Measurements from ENCODE around the gene MEOX1.
"Not testable (repeated sequence)": the region's sequence is repeated elsewhere in the genome, so short reads cannot be mapped to it uniquely, and the experiment has no call there.

MEOX1 gene

DNA sequence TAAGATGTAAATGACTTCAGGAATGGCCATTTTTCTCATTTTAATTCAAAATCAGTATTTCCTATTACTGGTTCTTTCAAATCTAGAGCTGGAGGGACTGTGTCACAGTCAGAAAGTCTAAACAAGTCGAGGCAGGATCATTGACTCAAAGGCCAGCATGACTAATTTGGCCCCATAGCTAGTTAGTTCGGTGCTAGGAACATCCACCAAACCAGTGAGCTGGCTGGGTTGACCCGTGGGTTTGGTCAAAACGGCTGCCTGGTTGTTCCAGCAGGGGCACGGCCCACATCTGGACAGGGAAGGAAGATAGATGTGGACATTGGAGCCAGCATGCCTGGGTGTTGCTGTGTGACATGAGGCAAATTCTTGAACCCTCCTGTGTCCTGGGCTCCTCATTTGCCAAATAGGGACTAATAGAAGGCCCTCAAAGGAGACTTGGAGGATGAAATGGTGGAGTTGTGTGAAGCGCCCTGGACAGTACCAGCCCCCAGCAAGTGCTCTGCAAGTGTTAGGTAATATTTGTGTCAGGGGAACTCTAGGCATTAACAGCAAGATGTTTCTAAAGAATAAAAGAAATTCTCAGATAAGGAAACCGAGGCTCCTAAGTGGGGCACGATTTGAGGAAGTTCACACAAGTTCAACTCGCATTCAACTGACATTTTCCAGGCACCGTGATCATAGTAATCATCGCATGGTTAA is 46.2 kb downstream of the MEOX1 start:
- Histone ChIP-seq H3K36me3 (replicated peaks) (no peaks in the 10 kb centered on the region), H3K4me3 (no peak overlapping the region), H3K4me1 (no peaks in the 10 kb centered on the region; the same call in 1 of the 2 replicates), H3K27me3 (ENCODE audit: low read depth) (no peaks in the 10 kb centered on the region), H3K9me3 (no peaks in the 10 kb centered on the region)
- no peak for DNase-seq (ENCODE audit: low spot score in 2 of 2)
- in situ Hi-C loops (cut with MboI; ENCODE audit: low sequenced_read_pairs) = no loop called here

DNA sequence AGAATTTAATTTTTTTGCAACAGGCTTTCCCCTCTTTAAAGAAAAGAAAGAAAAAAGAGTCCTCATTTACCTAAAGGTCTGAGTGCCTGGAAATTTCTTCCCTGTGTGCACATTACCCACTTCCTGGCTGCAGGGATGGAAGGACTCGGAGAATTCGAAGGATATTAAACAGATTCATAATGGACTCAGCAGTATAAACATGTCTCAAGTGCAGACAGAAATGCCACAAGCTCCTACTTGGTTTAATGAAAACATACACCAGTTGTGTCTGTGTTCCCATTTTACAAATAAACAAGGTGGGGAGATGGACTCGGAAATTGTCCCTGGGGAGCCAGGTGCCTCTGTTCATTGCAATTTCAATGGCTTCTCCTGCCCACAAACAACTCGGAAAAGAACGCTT is 47.2 kb downstream of the MEOX1 start:
- DNase-seq (ENCODE audit: low spot score in 2 of 2) = no peak
- Histone ChIP-seq H3K4me1 (no peaks in the 10 kb centered on the region), H3K9me3 (no peaks in the 10 kb centered on the region), H3K36me3 (replicated peaks) (no peaks in the 10 kb centered on the region), H3K4me3 (no peak overlapping the region), H3K27me3 (ENCODE audit: low read depth) (no peaks in the 10 kb centered on the region)
- in situ Hi-C loops (cut with MboI; ENCODE audit: low sequenced_read_pairs) = no loop called here

DNA sequence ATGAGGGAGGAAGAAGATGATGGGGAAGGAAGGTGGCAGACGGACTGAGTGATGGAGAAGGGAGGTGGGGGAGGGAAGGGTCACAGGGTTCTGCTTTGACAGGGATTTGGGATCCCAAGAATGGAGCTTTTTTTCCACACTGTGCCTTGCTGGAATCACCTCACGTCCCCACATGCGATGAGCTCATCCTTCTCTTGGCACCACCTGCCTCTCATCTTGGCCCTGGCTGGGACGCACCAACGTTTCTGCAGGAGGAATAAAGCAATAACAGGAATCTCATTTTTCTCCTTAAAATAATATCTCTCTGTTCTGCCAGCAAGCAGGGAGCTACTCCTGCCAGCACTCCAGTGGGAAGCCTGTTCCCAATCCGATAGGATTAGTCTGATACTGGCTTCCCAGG is 47.8 kb downstream of the MEOX1 start:
- Histone ChIP-seq H3K4me3 (no peak overlapping the region), H3K27me3 (ENCODE audit: low read depth) (no peaks in the 10 kb centered on the region), H3K4me1 (no peaks in the 10 kb centered on the region), H3K9me3 (no peaks in the 10 kb centered on the region), H3K36me3 (replicated peaks) (no peaks in the 10 kb centered on the region)
- no peak for DNase-seq (ENCODE audit: low spot score in 2 of 2)
- in situ Hi-C loops (cut with MboI; ENCODE audit: low sequenced_read_pairs) = no loop called here

GRCh38 chr17:43612515-43612914 is 49.2 kb downstream of the MEOX1 start:
- in situ Hi-C loops (cut with MboI; ENCODE audit: low sequenced_read_pairs) = no loop called here
- DNase-seq (ENCODE audit: low spot score in 2 of 2) = no peak
- no peaks in the 10 kb centered on the region for H3K4me1 ChIP-seq
- H3K4me3 ChIP-seq = no peak overlapping the region
- H3K9me3 ChIP-seq = no peaks in the 10 kb centered on the region
- H3K36me3 ChIP-seq (replicated peaks) = no peaks in the 10 kb centered on the region
- no peaks in the 10 kb centered on the region for H3K27me3 ChIP-seq (ENCODE audit: low read depth)

- Histone ChIP-seq H3K4me1 (no peaks in the 10 kb centered on the region), H3K9me3 (no peaks in the 10 kb centered on the region), H3K36me3 (replicated peaks) (no peaks in the 10 kb centered on the region), H3K4me3 (no peak overlapping the region), H3K27me3 (ENCODE audit: low read depth) (no peaks in the 10 kb centered on the region)
- in situ Hi-C loops (cut with MboI; ENCODE audit: low sequenced_read_pairs) = no loop called here
- DNase-seq (ENCODE audit: low spot score in 2 of 2) = no peak
Observed at GRCh38 chr17:43611230-43611969, 50.3 kb downstream of the MEOX1 start.

DNA sequence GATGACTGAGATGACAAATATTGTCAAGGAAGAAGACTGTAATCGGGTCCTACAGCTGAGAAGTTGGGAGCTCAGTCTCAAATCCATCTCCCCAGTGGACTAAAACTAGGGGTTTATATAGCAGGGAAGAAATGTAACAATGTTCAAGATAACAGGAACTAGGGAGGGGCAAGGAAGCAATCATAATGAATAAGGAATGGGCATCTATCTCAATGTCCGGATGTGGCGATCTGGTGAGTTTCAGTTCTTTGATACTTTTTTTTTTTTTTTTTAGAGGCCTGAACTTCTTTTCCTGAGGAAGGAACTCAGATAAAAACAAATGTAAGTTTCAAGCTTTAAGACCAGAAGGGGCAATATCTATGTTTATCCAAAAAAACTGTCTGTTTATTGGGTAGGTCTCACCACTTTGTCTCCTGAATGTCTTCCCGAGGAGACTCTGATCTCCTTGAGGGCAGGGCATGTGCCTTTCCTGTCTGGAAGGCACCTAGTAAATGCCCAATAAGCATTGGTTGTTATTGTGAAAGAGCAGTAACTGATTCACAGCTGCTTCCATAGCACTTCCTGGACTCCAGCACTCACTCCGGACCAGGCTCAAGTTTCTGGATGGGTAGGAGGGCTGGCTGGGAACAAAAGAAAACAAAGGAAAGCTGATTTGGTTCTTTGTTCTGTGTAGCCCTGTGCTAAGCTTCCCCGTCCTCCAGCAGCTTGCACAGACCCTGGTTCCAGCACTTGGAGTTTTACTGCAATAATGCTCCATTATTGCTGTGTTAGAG is 51.9 kb downstream of the MEOX1 start:
- no peaks in the 10 kb centered on the region for H3K27me3 ChIP-seq (ENCODE audit: low read depth)
- in situ Hi-C loops (cut with MboI; ENCODE audit: low sequenced_read_pairs) = no loop called here
- no peaks in the 10 kb centered on the region for H3K4me1 ChIP-seq
- peak; percentile 28 to 54 for DNase-seq (ENCODE audit: low spot score in 2 of 2)
- no peak overlapping the region for H3K4me3 ChIP-seq
- no peaks in the 10 kb centered on the region for H3K36me3 ChIP-seq (replicated peaks)
- H3K9me3 ChIP-seq = no peaks in the 10 kb centered on the region

GRCh38 chr17:43608313-43608712 is 53.4 kb downstream of the MEOX1 start:
- no peaks in the 10 kb centered on the region for H3K27me3 ChIP-seq (ENCODE audit: low read depth)
- no peak overlapping the region for H3K4me3 ChIP-seq
- in situ Hi-C loops (cut with MboI; ENCODE audit: low sequenced_read_pairs) = no loop called here
- H3K4me1 ChIP-seq = no peaks in the 10 kb centered on the region
- DNase-seq (ENCODE audit: low spot score in 2 of 2) = no peak
- no peaks in the 10 kb centered on the region for H3K36me3 ChIP-seq (replicated peaks)
- H3K9me3 ChIP-seq = no peaks in the 10 kb centered on the region

DNA sequence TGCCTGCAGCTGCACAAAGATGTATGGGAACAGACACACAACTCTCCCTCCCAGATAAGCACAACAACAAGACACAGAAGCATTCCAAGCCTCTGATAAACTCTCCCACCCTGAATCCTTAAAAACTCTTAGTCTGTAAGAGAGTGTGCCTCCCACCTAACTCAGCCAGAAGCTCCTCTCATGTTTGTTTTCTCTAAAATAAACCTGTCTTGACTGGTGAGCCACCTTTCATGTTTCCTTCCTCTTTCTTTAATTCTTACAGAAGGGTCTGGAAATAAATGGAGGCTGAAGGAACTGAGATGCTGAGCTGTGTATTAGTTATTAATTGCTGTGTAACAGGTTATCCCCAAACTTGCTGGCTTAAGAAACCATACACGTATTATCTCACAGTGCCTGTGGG is 57.2 kb downstream of the MEOX1 start:
- in situ Hi-C loops (cut with MboI; ENCODE audit: low sequenced_read_pairs) = no loop called here
- H3K27me3 ChIP-seq (ENCODE audit: low read depth) = no peaks in the 10 kb centered on the region
- no peaks in the 10 kb centered on the region for H3K9me3 ChIP-seq
- DNase-seq (ENCODE audit: low spot score in 2 of 2) = no peak
- H3K4me1 ChIP-seq = no peaks in the 10 kb centered on the region
- no peaks in the 10 kb centered on the region for H3K36me3 ChIP-seq (replicated peaks)
- no peak overlapping the region for H3K4me3 ChIP-seq

GRCh38 chr17:43603321-43603720 is 58.4 kb downstream of the MEOX1 start:
- no peaks in the 10 kb centered on the region for H3K9me3 ChIP-seq
- no peak overlapping the region for H3K4me3 ChIP-seq
- no peak for DNase-seq (ENCODE audit: low spot score in 2 of 2)
- H3K4me1 ChIP-seq = no peaks in the 10 kb centered on the region
- in situ Hi-C loops (cut with MboI; ENCODE audit: low sequenced_read_pairs) = no loop called here
- H3K36me3 ChIP-seq (replicated peaks) = no peaks in the 10 kb centered on the region
- no peaks in the 10 kb centered on the region for H3K27me3 ChIP-seq (ENCODE audit: low read depth)

- H3K9me3 ChIP-seq; DNase-seq (ENCODE audit: low spot score in 2 of 2); H3K36me3 ChIP-seq (replicated peaks); H3K4me1 ChIP-seq; H3K27me3 ChIP-seq (ENCODE audit: low read depth); H3K4me3 ChIP-seq; in situ Hi-C loops (cut with MboI; ENCODE audit: low sequenced_read_pairs): not testable (repeated sequence)
Observed at GRCh38 chr17:43602556-43602955, 59.2 kb downstream of the MEOX1 start.

- Histone ChIP-seq H3K27me3 (ENCODE audit: low read depth) (no peaks in the 10 kb centered on the region), H3K4me3 (no peak overlapping the region), H3K9me3 (no peaks in the 10 kb centered on the region), H3K36me3 (replicated peaks) (no peaks in the 10 kb centered on the region), H3K4me1 (no peaks in the 10 kb centered on the region)
- in situ Hi-C loops (cut with MboI; ENCODE audit: low sequenced_read_pairs) = no loop called here
- DNase-seq (ENCODE audit: low spot score in 2 of 2) = no peak
Observed at GRCh38 chr17:43601280-43602039, 60.3 kb downstream of the MEOX1 start.

DNA sequence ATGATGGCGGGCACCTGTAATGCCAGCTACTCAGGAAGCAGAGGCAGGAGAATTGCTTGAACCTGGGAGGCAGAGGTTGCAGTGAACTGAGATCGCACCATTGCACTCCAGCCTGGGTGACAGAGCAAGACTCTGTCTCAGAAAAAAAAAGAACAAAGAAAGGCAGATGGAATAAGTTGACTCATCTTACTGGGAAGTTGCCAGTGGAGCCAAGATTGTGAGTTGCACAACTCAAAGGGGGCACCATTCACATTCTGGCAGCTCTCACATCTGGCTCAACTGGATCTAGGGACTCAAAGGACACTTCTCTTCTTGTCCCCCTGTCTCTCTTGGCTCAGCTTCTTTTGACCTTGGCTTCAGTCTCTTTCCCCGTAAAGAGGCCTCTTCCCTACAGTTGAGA is 61.9 kb downstream of the MEOX1 start:
- Histone ChIP-seq H3K4me3 (no peak overlapping the region), H3K27me3 (ENCODE audit: low read depth) (no peaks in the 10 kb centered on the region), H3K9me3 (no peaks in the 10 kb centered on the region), H3K36me3 (replicated peaks) (no peaks in the 10 kb centered on the region), H3K4me1 (no peaks in the 10 kb centered on the region)
- in situ Hi-C loops (cut with MboI; ENCODE audit: low sequenced_read_pairs) = no loop called here
- no peak for DNase-seq (ENCODE audit: low spot score in 2 of 2)

GRCh38 chr17:43599046-43599395 is 62.7 kb downstream of the MEOX1 start:
- H3K27me3 ChIP-seq (ENCODE audit: low read depth) = no peaks in the 10 kb centered on the region
- no peaks in the 10 kb centered on the region for H3K9me3 ChIP-seq
- H3K4me1 ChIP-seq = no peaks in the 10 kb centered on the region
- H3K4me3 ChIP-seq = no peak overlapping the region
- in situ Hi-C loops (cut with MboI; ENCODE audit: low sequenced_read_pairs) = no loop called here
- no peaks in the 10 kb centered on the region for H3K36me3 ChIP-seq (replicated peaks)
- no peak for DNase-seq (ENCODE audit: low spot score in 2 of 2)
